GM18508 (cell line): ENCODE data around the gene LRGUK.

Experiments
- ATAC-seq: cut with Tn5 transposase; IDR thresholded peaks from one replicate; pipeline ENCODE4 v1.9.1; 2021; ENCODE audit warnings: moderate number of reproducible peaks; ENCODE audit not compliant: insufficient read depth, unreplicated experiment

LRGUK gene

GRCh38 chr7:134121632-134122139, 5.5 kb upstream of the LRGUK start:
- no peak for ATAC-seq

- no peak for ATAC-seq
Observed at GRCh38 chr7:134122980-134123379, 4.2 kb upstream of the LRGUK start.

GRCh38 chr7:134126146-134126545, 994 bp upstream of the LRGUK start:
- ATAC-seq: no peak

- ATAC-seq: no peak
Observed at GRCh38 chr7:134126596-134126965, 559 bp upstream of the LRGUK start.

- no peak for ATAC-seq
Observed at GRCh38 chr7:134128829-134129228, 1.7 kb downstream of the LRGUK start.

GRCh38 chr7:134129856-134130523, 2.9 kb downstream of the LRGUK start:
- ATAC-seq: no peak

- ATAC-seq: no peak
Observed at GRCh38 chr7:134134004-134134403, 6.9 kb downstream of the LRGUK start.

GRCh38 chr7:134140889-134141867, 14.0 kb downstream of the LRGUK start:
- ATAC-seq: no peak

- ATAC-seq: no peak
Observed at GRCh38 chr7:134141868-134142264, 14.7 kb downstream of the LRGUK start.

GRCh38 chr7:134153493-134154136, 26.5 kb downstream of the LRGUK start:
- no peak for ATAC-seq

GRCh38 chr7:134154581-134155130, 27.5 kb downstream of the LRGUK start:
- no peak for ATAC-seq

- no peak for ATAC-seq
Observed at GRCh38 chr7:134155206-134155605, 28.1 kb downstream of the LRGUK start.

- ATAC-seq: no peak
Observed at GRCh38 chr7:134155871-134156270, 28.7 kb downstream of the LRGUK start.

- ATAC-seq: no peak
Observed at GRCh38 chr7:134165252-134165651, 38.1 kb downstream of the LRGUK start.

GRCh38 chr7:134167250-134167649, 40.1 kb downstream of the LRGUK start:
- no peak for ATAC-seq

GRCh38 chr7:134167841-134168240, 40.7 kb downstream of the LRGUK start:
- no peak for ATAC-seq

GRCh38 chr7:134174795-134175261, 47.7 kb downstream of the LRGUK start:
- ATAC-seq: peak; percentile 95

GRCh38 chr7:134175334-134176036, 48.3 kb downstream of the LRGUK start:
- no peak for ATAC-seq

- no peak for ATAC-seq
Observed at GRCh38 chr7:134176037-134176350, 48.9 kb downstream of the LRGUK start.
